SK-N-SH (cell line): Measurements from ENCODE around the gene PLA2G2C. TPM values are rescaled to one million over a fixed set of nuclear protein-coding genes. Genes with fewer than 3 reads are reported as not detected.

ENCODE experiments used
- CTCF ChIA-PET: fragments of 300-600, 350-600 bp; formaldehyde crosslinking; extraction: SDS; loops from one replicate; lab custom pipeline; 2021; lab: Yijun Ruan, JAX
- POLR2A ChIA-PET: fragments of 350-600 bp; sonication (Branson Sonifier 250); formaldehyde crosslinking; extraction: SDS; loops from one replicate; lab custom pipeline; 2020; ENCODE audit warnings: antibody characterized with exemption, inconsistent platforms; lab: Yijun Ruan, JAX
- DNase-seq: peaks from one replicate; pipeline ENCODE4 v3.0.0; 2012
- H2AFZ ChIP-seq: fragments of 200-600 bp; sonication (generic); 2 replicates; pipeline ENCODE4 v1.8.1; 2016; ENCODE audit warnings: antibody characterized with exemption, mild to moderate bottlenecking, low read depth
- H3F3A ChIP-seq: fragments of 200-600 bp; sonication (generic); replicated peaks from 2 replicates; pipeline ENCODE3; 2016; ENCODE audit warnings: antibody characterized with exemption, mild to moderate bottlenecking; ENCODE audit not compliant: insufficient read depth
- H3K27ac ChIP-seq, 2 experiments: fragments of 200-500 bp in 1 of 2; fragments of 200-600 bp in 1 of 2; sonication (Bioruptor generic) in 1 of 2; sonication (generic), shearing (Covaris generic) in 1 of 2; 2 replicates each; pipeline versions ENCODE4 v1.5.1 to v1.6.1; 2014 to 2016; ENCODE audit warnings: low read depth in 2 of 2, inconsistent platforms in 1 of 2, low read length in 1 of 2, mild to moderate bottlenecking in 1 of 2, mixed read lengths in 1 of 2
- H3K27me3 ChIP-seq: fragments of 200-600 bp; sonication (generic), shearing (Covaris generic); 2 replicates; pipeline ENCODE4 v1.6.1; 2016; ENCODE audit warnings: mixed run types; ENCODE audit not compliant: insufficient read depth
- H3K36me3 ChIP-seq, 2 experiments: fragments of 200-500 bp in 1 of 2; fragments of 200-600 bp in 1 of 2; sonication (Bioruptor generic) in 1 of 2; sonication (generic) in 1 of 2; replicated peaks in 1 of 2; 2 replicates each; pipeline versions ENCODE3 to v1.5.1; 2014 to 2016; ENCODE audit warnings: low read length in 1 of 2, mild to moderate bottlenecking in 1 of 2; ENCODE audit not compliant: insufficient read depth in 2 of 2, control insufficient read depth in 1 of 2
- H3K4me1 ChIP-seq, 2 experiments: fragments of 200-500 bp in 1 of 2; fragments of 200-600 bp in 1 of 2; sonication (Bioruptor generic) in 1 of 2; sonication (generic), shearing (Covaris generic) in 1 of 2; 2 replicates each; pipeline versions ENCODE4 v1.5.1 to v1.6.1; 2014 to 2016; ENCODE audit warnings: low read depth in 1 of 2, low read length in 1 of 2, mixed run types in 1 of 2; ENCODE audit not compliant: insufficient read depth in 2 of 2, control insufficient read depth in 1 of 2
- H3K4me2 ChIP-seq: fragments of 200-600 bp; sonication (generic), shearing (Covaris generic); 2 replicates; pipeline ENCODE4 v1.6.1; 2017; ENCODE audit warnings: mixed run types
- H3K4me3 ChIP-seq, 2 experiments: fragments of 200-500 bp in 1 of 2; fragments of 200-600 bp in 1 of 2; sonication (Bioruptor generic) in 1 of 2; sonication (generic), shearing (Covaris generic) in 1 of 2; 2 replicates each; pipeline versions ENCODE4 v1.5.1 to v1.8.1; 2014 to 2016; ENCODE audit warnings: low read depth in 2 of 2, inconsistent platforms in 1 of 2, low read length in 1 of 2, mild to moderate bottlenecking in 1 of 2, mixed read lengths in 1 of 2, moderate library complexity in 1 of 2
- H3K79me2 ChIP-seq: fragments of 200-600 bp; sonication (generic); 2 replicates; pipeline ENCODE4 v1.8.1; 2017; ENCODE audit warnings: mild to moderate bottlenecking; ENCODE audit not compliant: insufficient read depth
- H3K9ac ChIP-seq: fragments of 200-600 bp; sonication (generic); 2 replicates; pipeline ENCODE4 v1.6.1; 2017; ENCODE audit warnings: mixed run types
- H3K9me2 ChIP-seq: fragments of 200-600 bp; sonication (generic); 2 replicates; pipeline ENCODE4 v1.6.1; 2017; ENCODE audit warnings: mixed run types
- H3K9me3 ChIP-seq: fragments of 200-600 bp; sonication (generic); 2 replicates; pipeline ENCODE4 v1.6.1; 2017; ENCODE audit warnings: mixed run types, mild to moderate bottlenecking, moderate library complexity
- H4K20me1 ChIP-seq: fragments of 200-600 bp; sonication (generic); 2 replicates; pipeline ENCODE4 v1.6.1; 2017; ENCODE audit warnings: mild to moderate bottlenecking, mixed run types; ENCODE audit not compliant: insufficient read depth
- CHD2 ChIP-seq: fragments of 150-350 bp; IDR thresholded peaks from 2 replicates; pipeline ENCODE4 v1.6.1; 2018; ENCODE audit warnings: low read length; ENCODE audit not compliant: partially characterized antibody
- ELF1 ChIP-seq: IDR thresholded peaks from 2 replicates; pipeline ENCODE4 v1.4.0; 2012
- GATA2 ChIP-seq: sonication (generic); formaldehyde crosslinking; IDR thresholded peaks from 2 replicates; pipeline ENCODE4 v1.5.0; 2020; ENCODE audit warnings: mild to moderate bottlenecking, missing genetic modification reagents
- IRF3 ChIP-seq: fragments of 150-350 bp; IDR thresholded peaks from 2 replicates; pipeline ENCODE4 v1.6.1; 2016; ENCODE audit warnings: mild to moderate bottlenecking, low read depth, low read length
- JUND ChIP-seq: IDR thresholded peaks from 2 replicates; pipeline ENCODE4 v1.4.0; 2012
- MAX ChIP-seq: IDR thresholded peaks from 2 replicates; pipeline ENCODE4 v1.4.0; 2012; ENCODE audit warnings: low read depth
- MEF2A ChIP-seq: IDR thresholded peaks from 2 replicates; pipeline ENCODE4 v1.4.0; 2012; ENCODE audit warnings: low read depth, borderline replicate concordance
- MXI1 ChIP-seq: IDR thresholded peaks from 2 replicates; pipeline ENCODE4 v1.6.1; 2012; ENCODE audit warnings: mild to moderate bottlenecking, low read depth, low read length, improper control_type of control experiment
- POLR2AphosphoS5 ChIP-seq: IDR thresholded peaks from 2 replicates; pipeline ENCODE4 v1.6.1; 2012; ENCODE audit warnings: low read depth, low read length
- REST ChIP-seq: IDR thresholded peaks from 2 replicates; pipeline ENCODE4 v1.6.1; 2012; ENCODE audit warnings: mild to moderate bottlenecking, low read depth, low read length, moderate library complexity
- RFX5 ChIP-seq: IDR thresholded peaks from 2 replicates; pipeline ENCODE4 v1.6.1; 2012; ENCODE audit warnings: mild to moderate bottlenecking, improper control_type of control experiment, low read length
- RXRA ChIP-seq: IDR thresholded peaks from 2 replicates; pipeline ENCODE4 v1.4.0; 2012; ENCODE audit warnings: low read depth, mild to moderate bottlenecking, borderline replicate concordance
- WGBS: methylation state at CpG from one replicate; pipeline ENCODE4 v1.1.6; 2017; ENCODE audit warnings: low lambda C conversion rate; 5-methylcytosine and 5-hydroxymethylcytosine counted together
- polyA plus RNA-seq, 3 experiments: library from polyadenylated mRNA; depleted of rRNA; stranded (reverse); fragments of >200 nt; gene quantifications; 2 replicates each; pipeline ENCODE4 v1.2.3, GENCODE V29; 2012
- TF ChIP-seq, protein P1 (sequence below): IDR thresholded peaks from 2 replicates; pipeline ENCODE4 v1.4.0; 2012; ENCODE audit warnings: low read depth, borderline replicate concordance
- TF ChIP-seq, protein P2 (sequence below): IDR thresholded peaks from 2 replicates; pipeline ENCODE4 v1.4.0; 2012; ENCODE audit warnings: low read depth, borderline replicate concordance
- TF ChIP-seq, protein P3 (sequence below): fragments of 200-600 bp; sonication (generic); IDR thresholded peaks from 2 replicates; pipeline ENCODE4 v1.6.1; 2017; ENCODE audit warnings: antibody characterized with exemption, mild to moderate bottlenecking, moderate library complexity
- TF ChIP-seq, protein P4 (sequence below): IDR thresholded peaks from 2 replicates; pipeline ENCODE4; 2012

Gene PLA2G2C
- polyA plus RNA-seq, 1 of the 3 experiments (the other 2 are of a cell fraction): not detected

DNA sequence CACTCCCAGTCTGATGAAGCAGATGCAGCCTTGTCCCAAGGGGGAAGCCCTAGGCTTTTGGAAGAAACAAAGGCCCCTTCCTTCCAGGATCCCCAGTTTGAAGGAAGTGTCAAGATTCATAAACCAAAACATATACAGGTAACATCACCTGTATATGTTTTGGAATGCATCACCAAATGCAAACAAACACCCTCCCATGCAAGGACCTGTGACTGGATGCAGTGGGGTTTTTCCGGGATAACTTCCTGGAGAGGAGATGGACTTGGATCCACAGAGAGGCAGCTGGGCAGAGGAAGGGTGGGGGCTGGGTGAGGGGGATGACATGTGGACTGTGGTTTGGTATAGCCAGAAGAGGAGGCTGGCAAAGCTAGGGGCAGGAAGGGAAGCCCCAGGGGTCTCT lies 48.7 kb downstream of the PLA2G2C start:
- no peak for TF ChIP-seq CHD2
- TF ChIP-seq, protein P1, sequence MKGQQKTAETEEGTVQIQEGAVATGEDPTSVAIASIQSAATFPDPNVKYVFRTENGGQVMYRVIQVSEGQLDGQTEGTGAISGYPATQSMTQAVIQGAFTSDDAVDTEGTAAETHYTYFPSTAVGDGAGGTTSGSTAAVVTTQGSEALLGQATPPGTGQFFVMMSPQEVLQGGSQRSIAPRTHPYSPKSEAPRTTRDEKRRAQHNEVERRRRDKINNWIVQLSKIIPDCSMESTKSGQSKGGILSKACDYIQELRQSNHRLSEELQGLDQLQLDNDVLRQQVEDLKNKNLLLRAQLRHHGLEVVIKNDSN: no peak
- TF ChIP-seq, protein P2, sequence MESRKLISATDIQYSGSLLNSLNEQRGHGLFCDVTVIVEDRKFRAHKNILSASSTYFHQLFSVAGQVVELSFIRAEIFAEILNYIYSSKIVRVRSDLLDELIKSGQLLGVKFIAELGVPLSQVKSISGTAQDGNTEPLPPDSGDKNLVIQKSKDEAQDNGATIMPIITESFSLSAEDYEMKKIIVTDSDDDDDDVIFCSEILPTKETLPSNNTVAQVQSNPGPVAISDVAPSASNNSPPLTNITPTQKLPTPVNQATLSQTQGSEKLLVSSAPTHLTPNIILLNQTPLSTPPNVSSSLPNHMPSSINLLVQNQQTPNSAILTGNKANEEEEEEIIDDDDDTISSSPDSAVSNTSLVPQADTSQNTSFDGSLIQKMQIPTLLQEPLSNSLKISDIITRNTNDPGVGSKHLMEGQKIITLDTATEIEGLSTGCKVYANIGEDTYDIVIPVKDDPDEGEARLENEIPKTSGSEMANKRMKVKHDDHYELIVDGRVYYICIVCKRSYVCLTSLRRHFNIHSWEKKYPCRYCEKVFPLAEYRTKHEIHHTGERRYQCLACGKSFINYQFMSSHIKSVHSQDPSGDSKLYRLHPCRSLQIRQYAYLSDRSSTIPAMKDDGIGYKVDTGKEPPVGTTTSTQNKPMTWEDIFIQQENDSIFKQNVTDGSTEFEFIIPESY: no peak
- TF ChIP-seq ELF1: no peak
- no peak for TF ChIP-seq POLR2AphosphoS5
- TF ChIP-seq, protein P3, sequence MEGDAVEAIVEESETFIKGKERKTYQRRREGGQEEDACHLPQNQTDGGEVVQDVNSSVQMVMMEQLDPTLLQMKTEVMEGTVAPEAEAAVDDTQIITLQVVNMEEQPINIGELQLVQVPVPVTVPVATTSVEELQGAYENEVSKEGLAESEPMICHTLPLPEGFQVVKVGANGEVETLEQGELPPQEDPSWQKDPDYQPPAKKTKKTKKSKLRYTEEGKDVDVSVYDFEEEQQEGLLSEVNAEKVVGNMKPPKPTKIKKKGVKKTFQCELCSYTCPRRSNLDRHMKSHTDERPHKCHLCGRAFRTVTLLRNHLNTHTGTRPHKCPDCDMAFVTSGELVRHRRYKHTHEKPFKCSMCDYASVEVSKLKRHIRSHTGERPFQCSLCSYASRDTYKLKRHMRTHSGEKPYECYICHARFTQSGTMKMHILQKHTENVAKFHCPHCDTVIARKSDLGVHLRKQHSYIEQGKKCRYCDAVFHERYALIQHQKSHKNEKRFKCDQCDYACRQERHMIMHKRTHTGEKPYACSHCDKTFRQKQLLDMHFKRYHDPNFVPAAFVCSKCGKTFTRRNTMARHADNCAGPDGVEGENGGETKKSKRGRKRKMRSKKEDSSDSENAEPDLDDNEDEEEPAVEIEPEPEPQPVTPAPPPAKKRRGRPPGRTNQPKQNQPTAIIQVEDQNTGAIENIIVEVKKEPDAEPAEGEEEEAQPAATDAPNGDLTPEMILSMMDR: no peak
- no peak for TF ChIP-seq MAX
- TF ChIP-seq JUND: no peak
- TF ChIP-seq, all 33 proteins: peak for 0
- Histone ChIP-seq H3K27ac (no peak overlapping the region), H4K20me1 (no peaks in the 10 kb centered on the region), H3K9me2 (no peaks in the 10 kb centered on the region), H3K4me2 (no peak overlapping the region), H2AFZ (no peak overlapping the region), H3F3A (no peaks in the 10 kb centered on the region), H3K36me3 (no peaks in the 10 kb centered on the region), H3K4me1 (no peaks in the 10 kb centered on the region), H3K9me3 (no peaks in the 10 kb centered on the region), H3K9ac (no peak overlapping the region), H3K79me2 (no peaks in the 10 kb centered on the region), H3K4me3 (no peak overlapping the region), H3K27me3 (no peaks in the 10 kb centered on the region)
- no peak for DNase-seq
- WGBS: 100% methylated on average over 1 of the region's 1 CpG
- ChIA-PET POLR2A (no interaction called here), CTCF (interaction anchor here (1.1 kb wide), 1 partner anchor 14 kb away, joined by 3 read pairs; no protein-coding TSS in a partner anchor)

GRCh38 chr1:20137055-20137454 lies 49.3 kb downstream of the PLA2G2C start:
- Histone ChIP-seq H4K20me1 (no peaks in the 10 kb centered on the region), H2AFZ (no peak overlapping the region), H3K9me3 (no peaks in the 10 kb centered on the region), H3K9ac (no peak overlapping the region), H3K27ac (no peak overlapping the region), H3K4me2 (no peak overlapping the region), H3K79me2 (no peaks in the 10 kb centered on the region), H3K4me3 (no peak overlapping the region), H3K36me3 (no peaks in the 10 kb centered on the region), H3K9me2 (no peaks in the 10 kb centered on the region), H3K4me1 (no peaks in the 10 kb centered on the region), H3F3A (no peaks in the 10 kb centered on the region), H3K27me3 (no peaks in the 10 kb centered on the region)
- no peak for DNase-seq
- 67% methylated on average over 2 of the region's 4 CpGs for WGBS
- ChIA-PET POLR2A (no interaction called here), CTCF (interaction anchor here (1.1 kb wide), 1 partner anchor 15 kb away, joined by 3 read pairs; no protein-coding TSS in a partner anchor)
- TF ChIP-seq MEF2A (no peak), RFX5 (no peak), RXRA (no peak), GATA2 (no peak), MXI1 (no peak), IRF3 (no peak), REST (no peak)
- TF ChIP-seq, protein P1: no peak
- TF ChIP-seq, protein P4, sequence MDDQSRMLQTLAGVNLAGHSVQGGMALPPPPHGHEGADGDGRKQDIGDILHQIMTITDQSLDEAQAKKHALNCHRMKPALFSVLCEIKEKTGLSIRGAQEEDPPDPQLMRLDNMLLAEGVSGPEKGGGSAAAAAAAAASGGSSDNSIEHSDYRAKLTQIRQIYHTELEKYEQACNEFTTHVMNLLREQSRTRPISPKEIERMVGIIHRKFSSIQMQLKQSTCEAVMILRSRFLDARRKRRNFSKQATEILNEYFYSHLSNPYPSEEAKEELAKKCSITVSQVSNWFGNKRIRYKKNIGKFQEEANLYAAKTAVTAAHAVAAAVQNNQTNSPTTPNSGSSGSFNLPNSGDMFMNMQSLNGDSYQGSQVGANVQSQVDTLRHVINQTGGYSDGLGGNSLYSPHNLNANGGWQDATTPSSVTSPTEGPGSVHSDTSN: no peak
